D721Med (cell line): ENCODE data around the gene CHPF.

Experiments used
- DNase-seq: peaks from one replicate; pipeline ENCODE4 v3.0.0; 2011; ENCODE audit warnings: low spot score; ENCODE audit not compliant: insufficient read length
- FAIRE-seq: peaks from 2 replicates; lab custom pipeline; 2011; peaks lifted over from hg19 to GRCh38; lab: Jason Lieb, UNC
- TF ChIP-seq, protein P1 (sequence below): IDR thresholded peaks from 2 replicates; pipeline ENCODE4 v1.5.1; 2012; ENCODE audit warnings: mild to moderate bottlenecking, control low read depth; ENCODE audit not compliant: insufficient read depth; ENCODE audit errors: missing control alignments

Gene CHPF

DNA sequence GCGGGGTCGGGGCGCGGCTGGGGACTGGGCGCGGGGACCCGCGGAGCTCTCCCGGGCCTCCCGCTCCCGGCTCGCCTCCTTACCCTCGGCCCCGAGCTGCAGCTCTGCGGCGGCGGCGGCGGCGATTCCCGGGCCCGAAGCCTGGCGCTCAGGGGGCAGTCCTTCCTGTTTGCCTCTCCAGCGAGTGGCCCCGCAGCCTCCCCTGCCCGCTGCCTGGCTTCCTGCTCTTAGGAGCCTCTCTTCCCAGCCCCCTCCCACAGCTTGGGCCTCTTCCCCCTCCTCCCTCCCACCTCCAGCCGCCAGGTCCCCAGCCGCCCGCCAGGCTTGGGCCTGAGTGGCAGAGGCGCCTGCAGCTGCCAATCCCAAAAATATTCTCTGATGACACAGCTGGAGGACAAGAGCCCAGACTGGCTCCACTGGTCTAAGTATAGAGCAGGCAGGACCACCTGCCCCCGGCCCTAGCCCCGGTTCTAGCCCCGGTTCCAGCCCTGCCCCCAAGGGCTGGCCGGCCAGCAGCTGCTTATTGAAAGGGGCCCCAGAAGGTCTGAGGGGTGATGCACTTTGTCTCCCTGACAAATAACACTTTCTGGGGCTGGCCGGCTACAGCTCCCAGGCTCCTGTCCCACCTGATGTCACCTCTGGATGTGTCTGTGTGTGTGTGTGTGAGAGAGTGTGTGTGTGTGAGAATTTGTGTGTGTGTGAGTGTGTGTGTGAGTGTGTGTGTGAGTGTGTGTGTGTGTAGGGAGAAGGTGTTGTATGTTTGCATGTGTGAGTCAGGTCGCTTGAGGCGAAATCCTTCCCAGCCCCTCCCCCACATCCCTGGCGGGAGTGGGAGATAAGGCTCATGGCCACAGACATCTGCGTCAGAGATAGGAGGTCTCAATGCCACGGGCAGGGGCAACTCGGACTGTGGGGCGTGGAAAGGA is 28.0 kb upstream of the CHPF start, which contains the start of gene OBSL1:
Gene OBSL1, minus strand, starts transcription at position 229 of the 926 bp plus-strand sequence. CDS start 307 bp downstream, outside the sequence.
- TF ChIP-seq, protein P1, sequence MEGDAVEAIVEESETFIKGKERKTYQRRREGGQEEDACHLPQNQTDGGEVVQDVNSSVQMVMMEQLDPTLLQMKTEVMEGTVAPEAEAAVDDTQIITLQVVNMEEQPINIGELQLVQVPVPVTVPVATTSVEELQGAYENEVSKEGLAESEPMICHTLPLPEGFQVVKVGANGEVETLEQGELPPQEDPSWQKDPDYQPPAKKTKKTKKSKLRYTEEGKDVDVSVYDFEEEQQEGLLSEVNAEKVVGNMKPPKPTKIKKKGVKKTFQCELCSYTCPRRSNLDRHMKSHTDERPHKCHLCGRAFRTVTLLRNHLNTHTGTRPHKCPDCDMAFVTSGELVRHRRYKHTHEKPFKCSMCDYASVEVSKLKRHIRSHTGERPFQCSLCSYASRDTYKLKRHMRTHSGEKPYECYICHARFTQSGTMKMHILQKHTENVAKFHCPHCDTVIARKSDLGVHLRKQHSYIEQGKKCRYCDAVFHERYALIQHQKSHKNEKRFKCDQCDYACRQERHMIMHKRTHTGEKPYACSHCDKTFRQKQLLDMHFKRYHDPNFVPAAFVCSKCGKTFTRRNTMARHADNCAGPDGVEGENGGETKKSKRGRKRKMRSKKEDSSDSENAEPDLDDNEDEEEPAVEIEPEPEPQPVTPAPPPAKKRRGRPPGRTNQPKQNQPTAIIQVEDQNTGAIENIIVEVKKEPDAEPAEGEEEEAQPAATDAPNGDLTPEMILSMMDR: no peak
- FAIRE-seq (no peak), DNase-seq (no peak)

DNA sequence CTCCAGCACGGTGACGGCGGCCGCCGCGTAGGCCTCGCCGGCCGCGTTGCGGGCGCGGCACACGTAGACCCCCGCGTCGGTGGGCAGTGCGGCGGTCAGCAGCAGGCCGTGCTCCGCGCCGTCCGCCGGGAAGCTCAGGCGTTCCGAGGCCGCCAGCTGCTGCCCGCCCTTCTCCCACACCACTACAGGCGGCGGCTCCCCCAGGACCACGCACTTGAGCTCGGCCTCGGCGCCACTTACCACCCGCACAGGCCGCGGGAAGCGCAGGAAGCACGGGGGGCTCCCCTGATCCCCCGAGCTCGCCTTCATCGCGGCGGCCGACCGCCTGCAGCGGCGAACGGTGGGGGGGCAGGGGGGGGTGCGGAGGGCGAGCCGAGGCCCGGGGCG is 27.3 kb upstream of the CHPF start:
- TF ChIP-seq, protein P1: no peak
- FAIRE-seq (no peak), DNase-seq (no peak)

- DNase-seq: no peak
- TF ChIP-seq, protein P1: no peak
- no peak for FAIRE-seq
Observed at GRCh38 chr2:219570194-219570923, 26.8 kb upstream of the CHPF start.

DNA sequence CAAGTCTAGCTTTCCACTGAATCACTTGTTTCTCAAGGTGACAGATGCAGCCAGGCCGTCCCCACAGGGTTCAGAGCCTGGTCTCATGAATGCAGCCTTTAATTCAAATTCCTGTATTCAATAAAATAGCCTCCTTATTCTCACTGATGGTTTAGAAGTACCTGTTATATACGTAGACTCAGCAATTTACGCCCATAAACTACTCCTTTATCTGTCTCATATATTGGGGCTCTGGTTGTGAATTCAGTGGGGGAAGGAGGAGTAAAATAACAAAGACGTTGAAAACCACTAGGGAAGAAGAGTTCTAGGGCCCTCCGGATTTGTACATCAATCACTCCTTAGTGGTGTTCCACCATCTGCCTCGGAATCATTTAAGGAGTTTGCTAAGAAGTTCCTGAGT is 26.0 kb upstream of the CHPF start:
- no peak for FAIRE-seq
- TF ChIP-seq, protein P1: no peak
- no peak for DNase-seq

DNA sequence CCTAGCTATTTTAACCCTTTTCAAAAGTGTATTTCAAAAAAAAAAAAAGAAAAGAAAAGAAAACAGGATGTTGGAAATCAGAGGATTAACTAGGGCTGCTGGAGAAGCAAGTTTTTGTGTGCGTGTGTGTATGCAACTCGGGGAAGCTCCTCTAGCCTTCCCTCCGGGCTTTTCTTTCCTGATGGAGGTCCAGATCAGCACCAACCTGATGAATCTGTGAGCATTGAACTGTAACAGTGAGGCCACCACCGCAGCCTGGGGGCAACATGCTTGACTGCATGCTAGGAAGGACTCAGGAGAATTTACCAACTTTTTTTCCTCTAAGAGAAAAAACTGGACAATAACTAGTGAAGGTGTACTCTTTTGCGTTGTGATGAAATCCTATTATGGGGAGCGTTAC is 25.4 kb upstream of the CHPF start:
- no peak for DNase-seq
- FAIRE-seq: no peak
- TF ChIP-seq, protein P1: no peak

DNA sequence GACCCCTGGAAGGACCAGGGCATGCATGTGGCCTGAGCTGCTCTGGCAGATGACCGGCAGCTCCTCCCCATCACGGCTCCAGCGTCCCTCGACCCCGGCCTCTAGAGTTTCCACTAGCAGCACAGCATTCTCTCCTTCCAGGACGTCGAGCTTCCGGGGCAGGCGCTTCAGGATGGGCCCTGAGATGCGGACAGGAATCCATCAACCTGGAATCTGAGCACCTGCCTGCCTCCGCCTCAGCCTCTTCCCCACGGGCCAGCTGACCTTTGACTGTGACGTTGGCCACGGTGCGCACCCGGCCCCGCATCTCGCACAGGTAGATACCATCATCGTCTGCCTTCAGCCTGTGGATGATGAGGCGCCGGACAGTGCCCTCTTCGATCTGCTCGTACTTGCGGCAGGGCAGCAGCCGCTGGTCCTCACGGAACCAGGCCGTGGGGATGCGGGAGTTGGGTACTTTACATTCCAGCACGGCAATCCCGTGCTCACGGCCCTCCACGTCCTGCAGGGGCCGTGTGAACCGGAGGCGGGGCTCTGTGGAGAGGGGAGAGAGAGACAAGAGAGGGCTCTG is 24.3 kb upstream of the CHPF start:
- TF ChIP-seq, protein P1: no peak
- DNase-seq (no peak), FAIRE-seq (no peak)
